COLO668 (cell line): Measurements from ENCODE around the gene MRPL22.
"Not testable (repeated sequence)": the region's sequence is repeated elsewhere in the genome, so short reads cannot be mapped to it uniquely, and the experiment has no call there.

Experiments
- DNase-seq: peaks from one replicate; lab custom pipeline; 2025; ENCODE audit not compliant: unreplicated experiment; lab: John Stamatoyannopoulos, UW

MRPL22 gene

GRCh38 chr5:154940772-154941620 is at the start of gene MRPL22:
TSS of gene MRPL22 (plus strand) at chr5:154941073. CDS start at chr5:154941111, 38 bp downstream.
- DNase-seq = peak; percentile 87

- DNase-seq = no peak
Measured at GRCh38 chr5:154892369-154892771, 48.5 kb upstream of the MRPL22 start.

DNA sequence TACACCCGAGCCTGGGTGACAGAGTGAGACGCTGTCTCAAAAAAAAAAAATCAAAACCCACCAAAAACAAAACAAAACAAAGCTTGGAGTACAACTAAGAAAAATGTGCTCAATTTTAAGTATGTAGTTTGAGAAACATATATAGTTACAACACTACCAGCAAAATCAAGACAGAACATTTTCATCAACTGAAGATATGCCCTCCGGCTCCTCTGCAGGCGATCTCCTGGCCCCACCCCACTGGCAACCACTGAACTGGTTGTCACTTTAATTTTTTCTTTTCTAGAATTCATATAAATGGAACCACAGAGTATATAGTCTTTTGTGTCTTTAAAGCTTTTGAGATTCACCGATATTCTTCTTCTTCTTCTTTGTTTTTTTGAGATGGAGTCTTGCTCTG is 47.5 kb upstream of the MRPL22 start:
- no peak for DNase-seq

- DNase-seq = no peak
Measured at GRCh38 chr5:154895606-154896561, 45.0 kb upstream of the MRPL22 start.

DNA sequence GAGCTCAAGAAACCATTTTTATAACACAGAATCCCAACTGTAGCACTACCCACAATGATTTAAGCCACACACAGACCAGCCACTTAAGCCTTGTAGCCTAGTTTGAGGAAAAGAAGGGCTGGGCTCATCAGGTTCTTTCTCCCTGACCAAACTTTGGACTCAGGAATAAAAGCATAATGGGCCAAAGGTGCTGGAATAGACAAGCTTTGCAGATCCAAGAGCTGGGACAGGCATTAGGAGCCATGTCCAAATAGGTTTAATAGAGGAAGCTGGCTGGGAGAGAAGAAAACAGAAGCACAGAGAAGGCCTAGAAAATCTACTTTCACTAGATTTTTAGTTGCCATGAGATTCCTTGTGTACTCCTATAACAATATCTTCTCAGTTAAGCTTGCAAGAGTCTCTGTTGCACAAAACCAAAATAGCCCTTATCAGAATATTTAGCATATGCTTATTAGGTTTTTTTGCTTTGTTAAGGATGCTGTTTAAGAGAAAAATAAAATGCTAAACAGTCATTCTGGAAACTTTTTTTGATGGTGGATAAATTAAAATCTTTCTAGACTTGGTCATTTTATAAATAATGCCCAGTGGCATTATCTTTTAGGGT is 44.2 kb upstream of the MRPL22 start:
- no peak for DNase-seq

DNA sequence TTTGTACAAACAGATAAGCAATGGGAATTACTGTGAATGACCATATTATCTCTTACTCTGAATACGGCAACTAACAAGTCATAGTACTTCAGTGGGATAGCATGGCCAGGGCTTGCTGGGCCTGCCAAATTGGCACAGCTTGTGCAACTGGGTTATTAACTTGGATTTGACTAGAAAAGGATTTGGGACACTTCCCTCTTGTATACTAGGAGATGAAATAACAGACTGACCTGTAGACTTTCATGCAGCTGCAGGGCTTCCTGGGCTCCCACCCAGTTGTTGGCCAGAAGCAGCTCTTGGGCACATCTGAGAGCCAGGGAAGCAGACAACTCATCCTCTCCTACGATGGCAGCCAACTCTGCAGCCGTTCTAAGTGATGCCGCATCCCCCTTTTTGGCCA is 42.7 kb upstream of the MRPL22 start:
- DNase-seq = no peak

DNA sequence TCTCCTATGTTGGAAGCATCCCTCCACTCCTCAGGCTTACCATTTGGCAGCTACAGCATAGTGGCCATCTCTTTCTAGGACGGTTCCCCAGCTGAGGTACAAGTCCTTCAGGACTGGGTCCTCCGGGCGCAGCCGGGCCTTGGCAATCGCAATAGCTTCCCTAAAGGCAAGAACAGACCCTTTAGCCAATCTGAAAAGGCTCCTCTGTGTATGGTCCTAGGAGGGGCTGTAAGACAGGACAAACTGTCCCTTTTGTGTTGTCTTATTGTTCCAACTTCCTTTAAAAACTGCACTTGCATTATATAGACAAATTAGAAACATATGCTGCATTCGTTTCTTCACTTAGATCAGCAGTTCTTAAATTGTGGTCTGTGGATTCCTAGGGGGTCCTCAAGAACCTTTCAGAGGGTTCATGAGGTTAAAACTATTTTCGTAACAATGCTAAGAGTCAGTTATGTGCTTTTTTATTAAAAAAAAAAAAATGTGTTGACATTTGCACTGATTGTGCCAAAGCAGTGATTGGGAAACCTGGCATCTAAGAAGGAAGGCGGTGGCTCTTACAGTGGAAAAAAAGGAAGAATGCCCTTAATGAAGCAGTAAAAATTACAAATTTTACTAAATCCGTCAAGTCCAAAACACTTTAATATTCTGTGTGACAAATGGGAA is 41.6 kb upstream of the MRPL22 start:
- no peak for DNase-seq

GRCh38 chr5:154900066-154900465 is 40.8 kb upstream of the MRPL22 start:
- DNase-seq = no peak

- no peak for DNase-seq
Measured at GRCh38 chr5:154901276-154901675, 39.6 kb upstream of the MRPL22 start.

- DNase-seq = no peak
Measured at GRCh38 chr5:154901913-154902312, 39.0 kb upstream of the MRPL22 start.

- DNase-seq = not testable (repeated sequence)
Measured at GRCh38 chr5:154905601-154906000, 35.3 kb upstream of the MRPL22 start.

- no peak for DNase-seq
Measured at GRCh38 chr5:154916874-154917273, 24.0 kb upstream of the MRPL22 start.

DNA sequence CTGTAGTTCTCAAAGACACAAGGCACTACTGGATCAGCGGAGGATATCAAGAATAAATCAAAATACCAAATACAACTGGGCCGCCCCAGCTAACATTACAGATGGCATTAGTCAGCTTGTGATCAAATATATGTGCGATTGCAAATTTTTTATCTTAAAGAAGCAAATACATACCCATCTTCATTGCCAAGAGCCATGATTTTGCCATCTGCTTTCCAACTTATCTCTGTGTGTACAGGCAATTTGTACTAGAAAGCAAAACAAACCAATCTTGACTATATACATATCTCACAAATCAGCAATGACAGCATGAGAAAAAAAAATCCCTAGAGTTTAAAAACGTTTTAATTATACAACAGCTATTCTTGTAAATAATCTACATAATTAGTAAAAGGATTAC is 23.1 kb upstream of the MRPL22 start:
- DNase-seq = no peak

DNA sequence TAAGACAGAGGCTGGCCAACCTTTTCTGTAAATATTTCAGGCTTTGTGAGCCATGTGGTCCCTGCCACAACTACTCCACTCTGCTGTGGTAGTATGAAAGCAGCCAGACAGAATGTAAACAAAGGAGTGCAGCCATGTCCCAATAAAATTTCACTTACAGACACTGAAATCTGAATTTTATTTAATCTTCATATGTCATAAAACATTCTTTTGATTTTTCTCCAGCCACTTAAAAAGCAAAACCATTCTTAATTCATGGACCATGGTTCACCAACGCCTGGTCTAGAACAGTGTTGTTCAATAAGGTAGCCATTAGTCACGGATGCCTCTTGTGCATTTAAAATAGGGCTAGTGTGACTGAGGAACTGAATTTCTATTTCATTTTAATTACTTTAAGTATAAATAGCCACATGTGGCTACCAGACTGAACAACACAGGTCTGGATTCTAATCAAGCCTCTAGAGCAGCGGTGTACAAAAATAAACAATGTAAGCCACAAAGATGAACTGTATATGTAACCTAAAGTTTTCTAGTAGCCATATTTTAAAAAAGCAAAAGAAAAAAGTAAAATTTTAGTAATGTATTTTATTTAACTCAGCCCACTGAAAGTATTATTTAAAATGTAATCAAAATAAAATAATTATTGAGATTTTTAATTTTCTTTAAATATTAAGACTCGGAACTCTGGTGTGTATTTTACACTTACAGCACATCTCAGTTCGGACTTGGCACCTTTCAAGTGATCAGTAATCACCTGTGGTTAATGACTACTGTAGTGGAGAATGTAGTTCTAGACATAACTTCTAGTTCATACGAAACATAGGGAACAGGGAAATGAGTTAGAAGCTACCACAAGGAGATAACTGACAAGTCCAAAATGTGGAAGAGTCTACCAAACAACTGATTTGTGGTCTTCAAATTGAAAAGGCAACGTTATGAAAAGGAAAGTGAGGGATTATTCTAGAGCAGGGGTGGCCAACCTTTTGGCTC is 17.1 kb upstream of the MRPL22 start:
- no peak for DNase-seq

- no peak for DNase-seq
Measured at GRCh38 chr5:154933537-154933936, 7.3 kb upstream of the MRPL22 start.

DNA sequence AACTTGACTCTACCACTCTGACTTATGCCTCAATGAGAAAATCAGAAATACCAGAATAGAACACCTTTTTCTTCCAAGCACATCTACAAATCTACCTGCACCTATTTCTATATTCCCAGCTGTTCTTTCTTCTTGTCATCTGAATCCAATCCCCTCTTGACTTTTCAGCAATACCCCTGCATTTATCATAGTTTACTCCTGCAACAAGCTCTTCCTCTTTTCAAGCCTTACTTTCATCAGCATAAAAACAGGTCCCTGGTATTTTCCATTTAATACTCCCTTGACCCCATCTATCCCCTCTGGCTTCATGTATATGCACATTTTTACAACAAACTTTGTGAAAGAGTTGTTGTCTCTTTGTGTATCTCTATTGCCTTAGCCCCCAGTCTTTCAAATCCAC is 6.0 kb upstream of the MRPL22 start:
- DNase-seq = no peak

GRCh38 chr5:154937186-154937717 is 3.6 kb upstream of the MRPL22 start:
- DNase-seq = no peak

DNA sequence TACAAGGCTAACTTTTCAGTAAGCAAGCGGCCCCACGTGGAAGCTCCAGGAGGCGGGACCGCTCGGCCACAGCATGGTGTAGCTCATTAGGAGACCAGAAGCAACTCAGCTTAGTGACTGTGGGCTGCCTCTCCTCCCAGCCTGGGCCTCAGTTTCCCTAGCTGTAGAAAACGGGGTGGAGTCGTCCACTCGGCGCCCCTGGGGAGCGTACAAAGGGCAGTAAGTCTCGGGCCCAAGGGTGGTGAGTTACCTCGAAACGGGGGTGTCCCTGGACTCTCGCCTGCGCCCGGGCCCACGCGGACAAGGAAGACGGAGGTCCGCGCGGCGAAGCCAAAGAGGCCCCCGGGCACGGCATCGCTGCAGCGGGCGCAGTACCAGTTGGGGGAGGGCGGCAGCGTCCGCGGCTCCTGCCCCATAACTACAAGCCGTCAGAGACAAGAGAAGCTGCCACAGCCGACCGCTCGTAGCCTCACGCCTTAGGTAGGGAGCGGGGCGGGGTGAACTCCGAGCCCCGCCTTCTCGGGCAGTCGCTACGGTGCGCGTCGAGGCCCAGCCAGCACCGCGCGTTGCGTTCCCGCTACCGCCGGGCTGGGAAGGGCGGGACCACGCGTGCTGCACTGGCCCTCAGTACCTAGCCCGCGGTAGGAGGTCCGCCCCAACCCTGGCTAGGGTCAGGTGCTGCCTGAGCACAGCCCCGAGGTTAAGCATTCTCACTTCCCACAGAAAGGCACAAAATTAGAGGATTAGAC is 3.0 kb upstream of the MRPL22 start, which contains the start of gene GEMIN5:
TSS of gene GEMIN5 (minus strand) at position 494 of the 749 bp plus-strand sequence. CDS start at position 416, 78 bp downstream.
- DNase-seq = peak; percentile 87

GRCh38 chr5:154939387-154939786 is 1.5 kb upstream of the MRPL22 start:
- not testable (repeated sequence) for DNase-seq
